Measurements from ENCODE around the gene MAGI2. TPM values are rescaled to one million over a fixed set of nuclear protein-coding genes. Genes with fewer than 3 reads are reported as not detected.

The MAGI2 gene
- total RNA-seq, 1 experiment from 2014 or later: 0.25 TPM

GRCh38 chr7:78441737-78442136, 1011.7 kb downstream of the MAGI2 start:
- no peak for TF ChIP-seq CTCF (IDR thresholded peaks at IDR 0.05; ENCODE audit: insufficient read depth in 1 of 2, low read depth in 1 of 2, low read length in 1 of 2, severe bottlenecking in 1 of 2, unreplicated experiment in 1 of 2)
- Histone ChIP-seq H3K27me3 (replicated peaks; ENCODE audit: control insufficient read depth, insufficient read depth, low read length) (no peaks in the 10 kb centered on the region), H3K4me1 (no peaks in the 10 kb centered on the region), H3K36me3 (ENCODE audit: control insufficient read depth, insufficient read depth, low read length) (no peaks in the 10 kb centered on the region), H3K4me3 (ENCODE audit: low read depth, low read length) (no peak overlapping the region), H3K9me3 (no peaks in the 10 kb centered on the region)
- ChIA-PET CTCF (no interaction called here), POLR2A (no interaction called here)
- BruUV-seq (replicated peaks): no TSS peak
- Mint-ChIP-seq H3K4me3 (ENCODE audit: unreplicated experiment) (no peak overlapping the region), H3K27ac (ENCODE audit: unreplicated experiment) (no peak overlapping the region), H3K4me1 (ENCODE audit: low read depth, unreplicated experiment) (peaks cover 5% of the 10 kb centered on the region), H3K9me3 (ENCODE audit: unreplicated experiment) (no peaks in the 10 kb centered on the region), H3K36me3 (ENCODE audit: insufficient read depth, unreplicated experiment) (no peaks in the 10 kb centered on the region), H3K27me3 (ENCODE audit: insufficient read depth, unreplicated experiment) (peaks cover 7% of the 10 kb centered on the region)
- intact Hi-C loops (cut with micrococcal nuclease; ENCODE audit: unreplicated experiment): no loop called here
- DNase-seq: no peak

GRCh38 chr7:78438433-78438832, 1015.0 kb downstream of the MAGI2 start:
- Mint-ChIP-seq H3K27ac (ENCODE audit: unreplicated experiment) (no peak overlapping the region), H3K4me3 (ENCODE audit: unreplicated experiment) (no peak overlapping the region), H3K4me1 (ENCODE audit: low read depth, unreplicated experiment) (peaks cover 5% of the 10 kb centered on the region), H3K27me3 (ENCODE audit: insufficient read depth, unreplicated experiment) (peaks cover 9% of the 10 kb centered on the region), H3K9me3 (ENCODE audit: unreplicated experiment) (no peaks in the 10 kb centered on the region), H3K36me3 (ENCODE audit: insufficient read depth, unreplicated experiment) (no peaks in the 10 kb centered on the region)
- no TSS peak for BruUV-seq (replicated peaks)
- no peak for TF ChIP-seq CTCF (IDR thresholded peaks at IDR 0.05; ENCODE audit: insufficient read depth in 1 of 2, low read depth in 1 of 2, low read length in 1 of 2, severe bottlenecking in 1 of 2, unreplicated experiment in 1 of 2)
- H3K27me3 ChIP-seq (replicated peaks; ENCODE audit: control insufficient read depth, insufficient read depth, low read length): no peaks in the 10 kb centered on the region
- H3K9me3 ChIP-seq: no peaks in the 10 kb centered on the region
- ChIA-PET POLR2A (no interaction called here), CTCF (no interaction called here)
- intact Hi-C loops (cut with micrococcal nuclease; ENCODE audit: unreplicated experiment): no loop called here
- H3K36me3 ChIP-seq (ENCODE audit: control insufficient read depth, insufficient read depth, low read length): no peaks in the 10 kb centered on the region
- DNase-seq: no peak
- no peaks in the 10 kb centered on the region for H3K4me1 ChIP-seq
- no peak overlapping the region for H3K4me3 ChIP-seq (ENCODE audit: low read depth, low read length)

GRCh38 chr7:78437118-78437517, 1016.3 kb downstream of the MAGI2 start:
- BruUV-seq (replicated peaks): no TSS peak
- intact Hi-C loops (cut with micrococcal nuclease; ENCODE audit: unreplicated experiment): no loop called here
- no peaks in the 10 kb centered on the region for H3K36me3 ChIP-seq (ENCODE audit: control insufficient read depth, insufficient read depth, low read length)
- no peaks in the 10 kb centered on the region for H3K36me3 Mint-ChIP-seq (ENCODE audit: insufficient read depth, unreplicated experiment)
- H3K4me3 Mint-ChIP-seq (ENCODE audit: unreplicated experiment): no peak overlapping the region
- no peak overlapping the region for H3K4me3 ChIP-seq (ENCODE audit: low read depth, low read length)
- H3K9me3 Mint-ChIP-seq (ENCODE audit: unreplicated experiment): no peaks in the 10 kb centered on the region
- DNase-seq: no peak
- no peaks in the 10 kb centered on the region for H3K27me3 ChIP-seq (replicated peaks; ENCODE audit: control insufficient read depth, insufficient read depth, low read length)
- ChIA-PET CTCF (no interaction called here), POLR2A (no interaction called here)
- H3K4me1 ChIP-seq: no peaks in the 10 kb centered on the region
- TF ChIP-seq CTCF (IDR thresholded peaks at IDR 0.05; ENCODE audit: insufficient read depth in 1 of 2, low read depth in 1 of 2, low read length in 1 of 2, severe bottlenecking in 1 of 2, unreplicated experiment in 1 of 2): no peak
- no peak overlapping the region for H3K27ac Mint-ChIP-seq (ENCODE audit: unreplicated experiment)
- H3K27me3 Mint-ChIP-seq (ENCODE audit: insufficient read depth, unreplicated experiment): peaks cover 9% of the 10 kb centered on the region
- peaks cover 5% of the 10 kb centered on the region for H3K4me1 Mint-ChIP-seq (ENCODE audit: low read depth, unreplicated experiment)
- no peaks in the 10 kb centered on the region for H3K9me3 ChIP-seq
